ENCODE data around the gene SCYGR8.
A peak's percentile ranks its signal among the peaks of the same experiment; 100 is the strongest.

SCYGR8 gene

DNA sequence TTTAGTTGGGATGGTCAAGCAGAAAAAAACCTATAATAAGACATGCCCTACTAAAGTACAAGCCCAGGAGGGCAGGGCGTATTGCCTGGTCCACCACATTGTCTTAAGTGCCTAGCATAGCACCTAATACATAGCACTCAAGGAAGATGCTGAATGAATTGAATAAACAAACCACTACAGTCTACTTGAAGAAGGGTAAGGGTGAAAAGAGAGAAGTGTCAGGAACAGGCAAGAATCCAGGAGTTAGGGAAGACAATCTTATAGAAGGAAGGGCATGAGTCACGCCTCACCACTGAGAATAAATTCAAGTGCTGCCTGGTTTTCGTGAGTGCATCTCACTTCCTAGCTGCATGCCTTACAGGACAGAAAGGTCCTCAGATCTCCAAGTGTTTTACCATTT lies 41.7 kb upstream of the SCYGR8 start:
- Histone ChIP-seq H4K8ac (ENCODE audit: low read depth, low read length) (no peak overlapping the region), H3K36me3 (ENCODE audit: control insufficient read depth in 1 of 2, insufficient read depth in 2 of 2, low read length in 2 of 2) (peaks cover 3 to 5% of the 10 kb centered on the region in 2 experiments), H3K4ac (ENCODE audit: low read depth, low read length) (no peak overlapping the region), H3K9me3 (ENCODE audit: insufficient read depth, low read depth, low read length) (peaks cover 1% of the 10 kb centered on the region), H3K23ac (ENCODE audit: low read length) (no peak overlapping the region), H3K4me3 (ENCODE audit: low read depth, low read length) (no peak overlapping the region), H3K14ac (ENCODE audit: low read length) (no peak overlapping the region), H3K4me2 (ENCODE audit: low read length) (no peak overlapping the region), H3K79me1 (ENCODE audit: low read length) (peaks cover 15% of the 10 kb centered on the region), H4K12ac (ENCODE audit: low read depth, low read length) (no peak overlapping the region), H2AK5ac (ENCODE audit: low read length) (no peak overlapping the region), H3K18ac (ENCODE audit: low read length) (no peak overlapping the region), H2BK12ac (ENCODE audit: low read length) (peak overlapping the region; percentile 21), H3K27ac (ENCODE audit: low read depth, low read length) (peak overlapping the region; percentile 89), H2BK5ac (ENCODE audit: low read depth, low read length, poor library complexity) (peak overlapping the region; percentile 55), H4K91ac (ENCODE audit: low read depth, low read length) (peak overlapping the region; percentile 76), H2AFZ (ENCODE audit: insufficient read depth, low read length, poor library complexity) (no peak overlapping the region), H3K27me3 (ENCODE audit: insufficient read depth, low read length) (no peaks in the 10 kb centered on the region), H3K79me2 (ENCODE audit: control insufficient read depth, insufficient read depth, low read length, poor library complexity) (no peaks in the 10 kb centered on the region), H3K4me1 (ENCODE audit: control insufficient read depth in 1 of 2, insufficient read depth in 2 of 2, low read length in 2 of 2) (peaks cover 6 to 10% of the 10 kb centered on the region in 2 experiments), H3K9ac (ENCODE audit: low read length) (no peak overlapping the region), H2BK120ac (ENCODE audit: insufficient read depth, low read length, poor library complexity) (peak overlapping the region; percentile 67)
- no CpG with 5 or more reads among the region's 3 CpGs for WGBS (ENCODE audit: extremely low coverage, insufficient coverage, insufficient read length)
- peak in 1 of 2 donors; percentile 47 for DNase-seq

- peak overlapping the region; percentile 91 for H3K23ac ChIP-seq (ENCODE audit: low read length)
- H3K27me3 ChIP-seq (ENCODE audit: insufficient read depth, low read length) = no peaks in the 10 kb centered on the region
- no peaks in the 10 kb centered on the region for H3K36me3 ChIP-seq (ENCODE audit: control insufficient read depth in 1 of 2, insufficient read depth in 2 of 2, low read length in 2 of 2)
- no peaks in the 10 kb centered on the region for H3K9me3 ChIP-seq (ENCODE audit: insufficient read depth, low read depth, low read length)
- peaks cover 6 to 10% of the 10 kb centered on the region in 2 experiments for H3K4me1 ChIP-seq (ENCODE audit: control insufficient read depth in 1 of 2, insufficient read depth in 2 of 2, low read length in 2 of 2)
- no peak overlapping the region for H3K4ac ChIP-seq (ENCODE audit: low read depth, low read length)
- H3K4me2 ChIP-seq (ENCODE audit: low read length) = no peak overlapping the region
- no peak overlapping the region for H2AK5ac ChIP-seq (ENCODE audit: low read length)
- H2BK5ac ChIP-seq (ENCODE audit: low read depth, low read length, poor library complexity) = no peak overlapping the region
- no peaks in the 10 kb centered on the region for H3K79me2 ChIP-seq (ENCODE audit: control insufficient read depth, insufficient read depth, low read length, poor library complexity)
- H4K8ac ChIP-seq (ENCODE audit: low read depth, low read length) = no peak overlapping the region
- no peak overlapping the region for H2BK120ac ChIP-seq (ENCODE audit: insufficient read depth, low read length, poor library complexity)
- no peak overlapping the region for H3K18ac ChIP-seq (ENCODE audit: low read length)
- H4K12ac ChIP-seq (ENCODE audit: low read depth, low read length) = no peak overlapping the region
- no peak overlapping the region for H3K27ac ChIP-seq (ENCODE audit: low read depth, low read length)
- no CpG with 5 or more reads among the region's 4 CpGs for WGBS (ENCODE audit: extremely low coverage, insufficient coverage, insufficient read length)
- DNase-seq = no peak
- H3K79me1 ChIP-seq (ENCODE audit: low read length) = peaks cover 13% of the 10 kb centered on the region
- no peak overlapping the region for H2AFZ ChIP-seq (ENCODE audit: insufficient read depth, low read length, poor library complexity)
- H2BK12ac ChIP-seq (ENCODE audit: low read length) = no peak overlapping the region
- no peak overlapping the region for H4K91ac ChIP-seq (ENCODE audit: low read depth, low read length)
- H3K14ac ChIP-seq (ENCODE audit: low read length) = no peak overlapping the region
- no peak overlapping the region for H3K4me3 ChIP-seq (ENCODE audit: low read depth, low read length)
- H3K9ac ChIP-seq (ENCODE audit: low read length) = no peak overlapping the region
Observed at GRCh38 chr2:227706859-227707258, 38.8 kb upstream of the SCYGR8 start.

GRCh38 chr2:227707390-227707789 lies 38.3 kb upstream of the SCYGR8 start:
- no peak overlapping the region for H2BK120ac ChIP-seq (ENCODE audit: insufficient read depth, low read length, poor library complexity)
- no peaks in the 10 kb centered on the region for H3K79me2 ChIP-seq (ENCODE audit: control insufficient read depth, insufficient read depth, low read length, poor library complexity)
- no peak overlapping the region for H3K18ac ChIP-seq (ENCODE audit: low read length)
- peaks cover 13% of the 10 kb centered on the region for H3K79me1 ChIP-seq (ENCODE audit: low read length)
- no peak overlapping the region for H2AK5ac ChIP-seq (ENCODE audit: low read length)
- H2BK12ac ChIP-seq (ENCODE audit: low read length) = no peak overlapping the region
- H3K4me3 ChIP-seq (ENCODE audit: low read depth, low read length) = no peak overlapping the region
- H3K4ac ChIP-seq (ENCODE audit: low read depth, low read length) = no peak overlapping the region
- no peak overlapping the region for H3K14ac ChIP-seq (ENCODE audit: low read length)
- no peak for DNase-seq
- no peak overlapping the region for H4K91ac ChIP-seq (ENCODE audit: low read depth, low read length)
- H4K8ac ChIP-seq (ENCODE audit: low read depth, low read length) = no peak overlapping the region
- H3K4me1 ChIP-seq (ENCODE audit: control insufficient read depth in 1 of 2, insufficient read depth in 2 of 2, low read length in 2 of 2) = peaks cover 6 to 10% of the 10 kb centered on the region in 2 experiments
- no peak overlapping the region for H4K12ac ChIP-seq (ENCODE audit: low read depth, low read length)
- H2BK5ac ChIP-seq (ENCODE audit: low read depth, low read length, poor library complexity) = no peak overlapping the region
- H3K4me2 ChIP-seq (ENCODE audit: low read length) = no peak overlapping the region
- no peak overlapping the region for H3K23ac ChIP-seq (ENCODE audit: low read length)
- no peaks in the 10 kb centered on the region for H3K27me3 ChIP-seq (ENCODE audit: insufficient read depth, low read length)
- WGBS (ENCODE audit: extremely low coverage, insufficient coverage, insufficient read length) = no CpG with 5 or more reads among the region's 6 CpGs
- no peak overlapping the region for H3K27ac ChIP-seq (ENCODE audit: low read depth, low read length)
- H2AFZ ChIP-seq (ENCODE audit: insufficient read depth, low read length, poor library complexity) = no peak overlapping the region
- H3K9ac ChIP-seq (ENCODE audit: low read length) = no peak overlapping the region
- H3K9me3 ChIP-seq (ENCODE audit: insufficient read depth, low read depth, low read length) = no peaks in the 10 kb centered on the region
- no peaks in the 10 kb centered on the region for H3K36me3 ChIP-seq (ENCODE audit: control insufficient read depth in 1 of 2, insufficient read depth in 2 of 2, low read length in 2 of 2)

DNA sequence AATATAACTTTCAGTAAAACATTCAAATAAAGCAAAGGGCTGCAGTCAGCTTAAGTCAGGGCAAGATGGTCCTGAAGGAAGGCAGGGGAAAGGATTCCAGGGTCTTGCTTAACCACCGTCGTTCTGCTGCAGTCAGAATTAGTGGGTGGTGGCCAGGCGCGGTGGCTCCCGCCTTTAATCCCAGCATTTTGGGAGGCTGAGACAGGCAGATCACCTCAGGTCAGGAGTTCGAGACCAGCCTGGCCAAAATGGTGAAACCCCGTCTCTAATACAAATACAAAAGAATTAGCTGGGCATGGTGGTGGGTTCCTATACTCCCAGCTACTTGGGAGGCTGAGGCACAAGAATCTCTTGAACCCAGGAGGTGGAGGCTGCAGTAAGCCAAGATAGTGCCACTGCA lies 34.7 kb upstream of the SCYGR8 start:
- Histone ChIP-seq H3K79me1 (ENCODE audit: low read length) (peaks cover 2% of the 10 kb centered on the region), H2AFZ (ENCODE audit: insufficient read depth, low read length, poor library complexity) (no peak overlapping the region), H2AK5ac (ENCODE audit: low read length) (no peak overlapping the region), H3K36me3 (ENCODE audit: control insufficient read depth in 1 of 2, insufficient read depth in 2 of 2, low read length in 2 of 2) (peaks cover 0 to 1% of the 10 kb centered on the region in 2 experiments), H3K4me1 (ENCODE audit: control insufficient read depth in 1 of 2, insufficient read depth in 2 of 2, low read length in 2 of 2) (no peaks in the 10 kb centered on the region), H3K9me3 (ENCODE audit: insufficient read depth, low read depth, low read length) (no peaks in the 10 kb centered on the region), H4K12ac (ENCODE audit: low read depth, low read length) (no peak overlapping the region), H3K4ac (ENCODE audit: low read depth, low read length) (no peak overlapping the region), H3K4me2 (ENCODE audit: low read length) (no peak overlapping the region), H3K27ac (ENCODE audit: low read depth, low read length) (no peak overlapping the region), H3K79me2 (ENCODE audit: control insufficient read depth, insufficient read depth, low read length, poor library complexity) (no peaks in the 10 kb centered on the region), H4K8ac (ENCODE audit: low read depth, low read length) (no peak overlapping the region), H3K9ac (ENCODE audit: low read length) (no peak overlapping the region), H3K18ac (ENCODE audit: low read length) (no peak overlapping the region), H2BK12ac (ENCODE audit: low read length) (no peak overlapping the region), H4K91ac (ENCODE audit: low read depth, low read length) (no peak overlapping the region), H3K14ac (ENCODE audit: low read length) (no peak overlapping the region), H3K4me3 (ENCODE audit: low read depth, low read length) (no peak overlapping the region), H3K27me3 (ENCODE audit: insufficient read depth, low read length) (no peaks in the 10 kb centered on the region), H2BK120ac (ENCODE audit: insufficient read depth, low read length, poor library complexity) (no peak overlapping the region), H2BK5ac (ENCODE audit: low read depth, low read length, poor library complexity) (no peak overlapping the region), H3K23ac (ENCODE audit: low read length) (no peak overlapping the region)
- DNase-seq = no peak
- WGBS (ENCODE audit: extremely low coverage, insufficient coverage, insufficient read length) = no CpG with 5 or more reads among the region's 7 CpGs

Data from trophoblast cell (in vitro differentiated cells and primary cell).